ENCODE measurements around the gene SH2D4B.

SH2D4B gene

GRCh38 chr10:80647173-80647833, 109.6 kb downstream of the SH2D4B start:
- no peak for DNase-seq

- DNase-seq, result no peak
These were observed 110.4 kb downstream of the SH2D4B start for GRCh38 chr10:80648106-80648505.

- no peak for DNase-seq
These were observed 111.5 kb downstream of the SH2D4B start for GRCh38 chr10:80649183-80649582.

- no peak for DNase-seq
These were observed 118.2 kb downstream of the SH2D4B start for GRCh38 chr10:80655898-80656297.

GRCh38 chr10:80658068-80658467, 120.4 kb downstream of the SH2D4B start:
- no peak for DNase-seq

- no peak for DNase-seq
These were observed 121.6 kb downstream of the SH2D4B start for GRCh38 chr10:80659289-80659688.

GRCh38 chr10:80660266-80660665, 122.6 kb downstream of the SH2D4B start:
- no peak for DNase-seq

GRCh38 chr10:80660736-80661135, 123.0 kb downstream of the SH2D4B start:
- no peak for DNase-seq

- DNase-seq, result no peak
These were observed 123.8 kb downstream of the SH2D4B start for GRCh38 chr10:80661526-80661925.

- DNase-seq, result no peak
These were observed 124.9 kb downstream of the SH2D4B start for GRCh38 chr10:80662429-80663261.

- no peak for DNase-seq
These were observed 126.5 kb downstream of the SH2D4B start for GRCh38 chr10:80664071-80664680.

- no peak for DNase-seq
These were observed 131.8 kb downstream of the SH2D4B start for GRCh38 chr10:80669485-80669884.

GRCh38 chr10:80670774-80671173, 133.1 kb downstream of the SH2D4B start:
- no peak for DNase-seq

- no peak for DNase-seq
These were observed 134.1 kb downstream of the SH2D4B start for GRCh38 chr10:80671847-80672246.

GRCh38 chr10:80672613-80673012, 134.9 kb downstream of the SH2D4B start:
- no peak for DNase-seq

- no peak for DNase-seq
These were observed 137.1 kb downstream of the SH2D4B start for GRCh38 chr10:80674809-80675208.

GRCh38 chr10:80681142-80681541, 143.4 kb downstream of the SH2D4B start:
- no peak for DNase-seq

GRCh38 chr10:80684259-80684658, 146.6 kb downstream of the SH2D4B start:
- DNase-seq, result no peak

GRCh38 chr10:80685355-80685754, 147.7 kb downstream of the SH2D4B start:
- no peak for DNase-seq

GRCh38 chr10:80686734-80687475, 149.2 kb downstream of the SH2D4B start:
- DNase-seq, result no peak

- no peak for DNase-seq
These were observed 149.7 kb downstream of the SH2D4B start for GRCh38 chr10:80687476-80687789.

GRCh38 chr10:80690434-80690833, 152.7 kb downstream of the SH2D4B start:
- DNase-seq, result no peak

- DNase-seq, result no peak
These were observed 153.7 kb downstream of the SH2D4B start for GRCh38 chr10:80691441-80691840.
